GM21737 (cell line): ENCODE measurements around the gene ZXDB.
"Not testable (repeated sequence)": the region's sequence is repeated elsewhere in the genome, so short reads cannot be mapped to it uniquely, and the experiment has no call there.

Experiments used
- ATAC-seq: cut with Tn5 transposase; IDR thresholded peaks from one replicate; pipeline ENCODE4 v1.9.1; 2021; ENCODE audit warnings: mild to moderate bottlenecking, moderate library complexity; ENCODE audit not compliant: unreplicated experiment

ZXDB gene

GRCh38 chrX:57591284-57592159, at the start of gene ZXDB:
Gene ZXDB, plus strand, starts transcription at chrX:57592011. Its CDS starts 38 bp downstream, at chrX:57592049.
- ATAC-seq, result peak; percentile 52

GRCh38 chrX:57565198-57565597, 26.6 kb upstream of the ZXDB start:
- ATAC-seq, result no peak

DNA sequence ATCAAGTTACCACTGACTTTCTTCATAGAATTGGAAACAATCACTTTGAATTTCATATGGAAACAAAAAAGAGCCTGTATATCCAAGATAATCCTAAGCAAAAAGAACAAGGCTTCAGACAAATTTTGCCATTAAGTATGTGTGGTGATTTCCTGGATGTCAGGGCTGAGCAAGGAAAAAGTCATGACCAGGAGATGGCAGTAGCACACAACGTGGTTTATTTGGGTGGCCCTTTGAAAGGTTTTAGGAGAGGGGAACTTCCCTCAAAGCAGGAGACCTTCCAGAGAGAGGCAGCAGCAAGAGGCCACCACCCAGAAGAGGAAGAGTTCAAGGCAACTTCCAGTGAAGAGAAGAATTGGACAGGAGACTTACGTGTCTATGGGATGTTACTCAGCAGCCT, 18.1 kb upstream of the ZXDB start:
- ATAC-seq, result no peak

DNA sequence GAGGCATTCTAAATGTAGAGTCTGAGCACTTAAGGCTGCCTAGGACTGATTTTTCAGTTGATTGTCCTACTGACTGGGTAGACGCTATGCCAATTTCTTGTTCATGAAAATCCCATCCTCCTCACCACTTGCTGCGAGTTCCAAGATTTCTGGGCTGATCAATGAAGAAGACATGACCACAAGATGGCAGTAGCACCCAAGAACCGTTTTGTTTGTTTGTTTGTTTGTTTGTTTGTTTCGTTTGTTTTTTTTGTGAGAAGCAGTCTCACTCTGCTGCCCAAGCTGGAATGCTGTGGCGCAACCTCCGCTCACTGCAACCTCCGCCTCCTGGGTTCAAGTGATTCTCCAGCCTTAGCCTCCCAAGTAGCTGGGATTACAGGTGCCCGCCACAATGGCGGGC, 8.9 kb upstream of the ZXDB start:
- not testable (repeated sequence) for ATAC-seq

- no peak for ATAC-seq
These were observed 8.3 kb upstream of the ZXDB start for GRCh38 chrX:57583477-57583876.

DNA sequence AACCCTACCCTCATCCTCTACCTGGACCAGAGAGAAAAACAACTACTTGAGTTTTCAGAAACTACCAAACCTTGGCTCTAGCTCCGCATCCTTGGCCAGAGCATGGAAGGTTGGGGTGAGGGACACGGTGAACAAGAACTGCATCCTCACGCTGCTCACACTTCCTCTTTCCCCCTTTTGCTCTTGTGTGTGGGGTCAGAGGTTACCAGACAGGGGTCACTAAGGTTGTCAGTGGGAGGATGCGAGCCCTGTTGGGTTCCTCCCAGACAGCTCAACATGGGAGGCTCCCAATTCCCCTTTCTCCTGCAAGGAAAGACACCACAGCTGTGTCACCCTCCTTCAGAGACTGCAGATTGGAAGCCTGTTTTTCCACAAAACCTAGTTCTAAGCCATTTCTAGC, 5.5 kb upstream of the ZXDB start:
- no peak for ATAC-seq

DNA sequence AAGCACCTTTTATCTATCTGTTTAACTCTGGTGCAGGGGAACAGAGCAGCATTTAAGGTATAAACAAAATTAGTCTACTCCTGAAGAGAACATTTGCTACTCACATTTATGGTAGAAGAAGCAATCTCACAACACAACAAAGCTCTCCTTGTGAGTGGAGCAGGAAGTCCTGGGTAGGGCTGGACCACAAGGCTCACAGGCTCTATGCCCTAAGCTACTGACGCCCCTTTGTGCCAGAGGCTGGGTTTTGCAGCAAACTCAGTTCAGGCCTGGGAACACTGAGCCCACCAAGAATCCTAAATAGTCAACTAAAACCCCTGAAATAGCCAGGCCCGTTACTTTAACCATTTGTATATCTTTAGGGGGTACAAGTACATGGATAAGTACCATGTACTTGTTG, 4.7 kb upstream of the ZXDB start:
- ATAC-seq, result no peak

DNA sequence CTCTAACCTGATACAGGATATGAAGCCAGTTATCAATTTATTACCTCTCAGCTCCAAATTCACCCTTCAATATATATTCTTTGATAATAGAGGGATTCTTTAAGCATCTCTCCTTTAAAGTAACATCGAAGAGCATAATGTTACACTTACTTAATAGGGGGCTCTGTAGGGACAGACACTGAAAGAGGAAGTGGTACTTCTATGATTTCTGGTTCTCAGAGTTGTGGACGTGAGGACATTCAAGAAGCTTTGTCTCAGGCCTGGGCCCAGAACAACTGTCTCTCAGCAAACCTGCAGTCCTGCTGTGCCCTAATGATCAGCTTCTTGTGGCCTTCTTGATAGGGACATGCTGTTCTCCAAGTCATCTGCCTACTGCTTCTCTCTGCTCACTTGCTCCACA, 4.2 kb upstream of the ZXDB start:
- ATAC-seq, result no peak

DNA sequence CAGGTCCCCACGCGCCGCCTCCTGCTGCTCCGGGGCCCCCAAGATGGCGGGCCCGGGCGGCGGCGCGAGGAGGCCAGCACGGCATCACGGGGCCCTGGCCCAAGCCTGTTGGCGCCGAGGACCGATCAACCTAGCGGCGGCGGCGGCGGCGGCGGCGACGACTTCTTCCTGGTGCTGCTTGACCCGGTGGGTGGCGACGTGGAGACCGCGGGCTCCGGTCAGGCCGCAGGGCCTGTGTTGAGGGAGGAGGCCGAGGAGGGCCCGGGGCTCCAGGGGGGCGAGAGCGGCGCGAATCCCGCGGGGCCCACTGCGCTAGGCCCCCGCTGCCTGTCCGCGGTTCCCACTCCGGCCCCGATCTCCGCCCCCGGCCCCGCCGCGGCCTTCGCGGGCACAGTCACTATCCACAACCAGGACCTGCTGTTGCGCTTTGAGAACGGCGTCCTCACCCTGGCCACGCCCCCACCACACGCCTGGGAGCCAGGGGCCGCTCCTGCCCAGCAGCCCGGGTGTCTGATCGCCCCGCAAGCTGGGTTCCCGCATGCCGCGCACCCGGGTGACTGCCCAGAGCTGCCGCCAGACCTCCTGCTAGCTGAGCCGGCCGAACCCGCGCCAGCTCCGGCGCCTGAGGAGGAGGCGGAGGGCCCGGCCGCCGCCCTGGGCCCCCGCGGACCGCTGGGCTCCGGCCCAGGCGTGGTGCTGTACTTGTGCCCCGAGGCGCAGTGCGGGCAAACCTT, 516 bp downstream of the ZXDB start:
- peak; percentile 76 for ATAC-seq

GRCh38 chrX:57592894-57593215, 1.0 kb downstream of the ZXDB start:
- ATAC-seq, result peak; percentile 39

DNA sequence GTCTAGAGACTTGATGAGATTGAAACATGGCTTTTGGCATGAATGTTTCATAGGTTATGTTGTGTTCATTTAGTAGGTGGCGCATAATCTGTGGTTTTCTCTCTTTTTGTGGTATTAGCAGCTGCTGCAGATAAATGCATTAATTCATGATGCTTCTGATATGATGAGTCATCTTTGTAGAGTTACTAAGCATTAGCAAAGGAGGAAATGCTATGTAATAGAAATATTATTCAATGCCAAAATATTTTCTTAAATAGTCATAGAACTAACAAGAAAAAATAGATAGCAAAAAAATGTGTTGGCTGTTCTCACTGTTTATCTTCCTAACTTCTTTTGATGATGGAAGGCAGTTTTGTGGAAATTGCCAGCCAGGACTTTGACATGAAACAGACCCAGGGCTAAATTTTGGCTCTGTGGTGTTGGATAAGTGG, 3.6 kb downstream of the ZXDB start:
- no peak for ATAC-seq

DNA sequence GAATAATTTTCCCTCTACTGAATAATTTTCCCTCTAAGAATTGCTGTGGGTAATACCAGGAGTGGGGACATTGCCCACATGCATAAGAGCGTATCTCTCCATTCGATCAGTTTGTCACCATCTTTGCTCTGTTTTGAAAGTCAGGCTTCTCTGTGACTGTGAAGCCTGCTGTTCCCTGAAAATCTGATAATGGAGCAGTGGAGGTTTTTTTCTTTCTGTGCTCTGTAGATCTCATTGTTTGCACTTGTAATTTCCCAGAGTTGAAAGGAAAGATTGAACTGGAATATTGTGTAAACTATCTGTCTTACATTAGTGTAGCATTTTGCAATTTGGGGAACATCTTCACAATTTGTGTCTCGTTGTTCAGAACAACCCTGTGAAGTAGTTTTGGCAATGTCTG, 4.3 kb downstream of the ZXDB start:
- no peak for ATAC-seq

DNA sequence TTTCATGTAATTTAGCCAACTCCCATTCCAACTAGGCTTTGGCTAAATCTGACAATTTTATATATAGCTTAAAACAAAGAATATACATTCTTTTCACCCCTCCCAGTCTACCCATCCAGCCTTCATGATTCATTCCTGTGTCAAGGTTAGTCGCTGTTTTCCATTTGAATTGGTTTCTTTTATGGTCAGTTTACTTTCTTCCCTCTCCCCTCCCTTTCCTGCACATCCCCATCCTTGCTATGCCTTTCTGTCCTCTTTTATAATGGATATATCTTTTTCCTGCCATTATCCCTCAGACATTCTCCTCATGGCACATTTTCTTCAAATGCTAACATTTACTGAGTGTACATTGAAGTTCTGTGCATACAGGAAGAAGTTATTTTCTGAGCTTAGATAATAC, 4.7 kb downstream of the ZXDB start:
- no peak for ATAC-seq

GRCh38 chrX:57607295-57608187, 15.7 kb downstream of the ZXDB start:
- ATAC-seq, result no peak

- ATAC-seq, result not testable (repeated sequence)
These were observed 21.5 kb downstream of the ZXDB start for GRCh38 chrX:57613351-57613750.

DNA sequence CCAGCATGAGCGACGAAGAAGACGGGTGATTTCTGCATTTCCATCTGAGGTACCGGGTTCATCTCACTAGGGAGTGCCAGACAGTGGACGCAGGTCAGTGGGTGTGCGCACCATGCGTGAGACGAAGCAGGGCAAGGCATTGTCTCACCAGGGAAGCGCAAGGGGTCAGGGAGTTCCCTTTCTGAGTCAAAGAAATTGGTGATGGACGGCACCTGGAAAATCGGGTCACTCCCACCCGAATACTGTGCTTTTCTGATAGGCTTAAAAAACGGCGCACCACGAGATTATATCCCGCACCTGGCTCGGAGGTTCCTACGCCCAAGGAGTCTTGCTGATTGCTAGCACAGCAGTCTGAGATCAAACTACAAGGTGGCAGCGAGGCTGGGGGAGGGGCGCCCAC, 37.6 kb downstream of the ZXDB start:
- ATAC-seq, result not testable (repeated sequence)

GRCh38 chrX:57640674-57641016, 48.8 kb downstream of the ZXDB start:
- ATAC-seq, result no peak

GRCh38 chrX:57641338-57641737, 49.5 kb downstream of the ZXDB start:
- no peak for ATAC-seq

DNA sequence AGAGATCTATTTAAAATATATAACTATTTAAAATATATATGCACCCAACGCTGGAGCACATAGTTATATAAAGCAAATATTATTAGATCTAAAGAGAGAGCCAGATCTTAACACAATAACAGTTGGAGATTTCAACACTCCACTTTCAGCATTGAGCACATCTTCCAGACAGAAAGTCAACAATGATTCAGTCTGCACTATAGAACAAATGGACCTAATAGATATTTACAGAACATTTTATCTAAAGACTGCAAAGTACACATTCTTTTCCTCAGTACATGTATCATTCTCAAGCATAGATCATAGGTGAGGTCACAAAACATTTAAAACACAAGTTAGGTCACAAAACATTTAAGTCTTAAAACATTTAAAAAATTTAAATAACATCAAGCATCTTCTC, 51.9 kb downstream of the ZXDB start:
- no peak for ATAC-seq

DNA sequence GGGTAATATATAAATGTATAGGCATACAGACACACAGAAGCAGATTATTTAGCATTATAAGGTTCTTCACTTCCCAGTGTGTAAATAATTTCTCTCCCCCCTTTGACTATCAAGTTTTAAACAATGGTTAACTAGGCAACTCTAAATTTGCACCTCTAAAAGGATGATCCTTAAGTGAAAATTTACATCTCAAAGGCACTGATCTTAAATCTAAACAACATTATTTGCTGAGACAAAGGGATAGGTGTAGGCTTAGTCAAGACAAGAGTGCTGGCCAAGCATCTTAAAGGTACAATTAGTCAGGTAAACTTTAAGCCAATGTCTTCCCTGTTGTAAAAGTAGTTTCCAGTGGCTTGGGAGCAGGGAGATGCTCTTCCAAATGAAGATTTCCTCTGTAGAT, 55.2 kb downstream of the ZXDB start:
- no peak for ATAC-seq
